Subcutaneous adipose tissue (tissue), 4 donors: ENCODE measurements around the gene PDE8A. TPM values are rescaled to one million over a fixed set of nuclear protein-coding genes. Genes with fewer than 3 reads are reported as not detected.

Experiments
- CTCF ChIP-seq: fragments of 450-650 bp; IDR thresholded peaks from one replicate; pipeline ENCODE4 v1.5.1; 2016; ENCODE audit warnings: low read depth, mild to moderate bottlenecking, control low read depth, antibody characterized with exemption, moderate library complexity
- small RNA-seq: library from RNA; depleted of rRNA; stranded (forward); fragments of <200 nt; gene quantifications from one replicate; pipeline ENCODE3, GENCODE V24; 2016
- total RNA-seq, 4 donors: library from RNA; depleted of rRNA; stranded (reverse); fragments of >200 nt; gene quantifications; one replicate each; pipeline ENCODE4 v1.1.0, GENCODE V29; 2016

PDE8A gene
- total RNA-seq, 4 donors from 2014 or later: 55.3 to 129 (median 99.3) TPM

- TF ChIP-seq CTCF: no peak
Observed at GRCh38 chr15:85172846-85173490, 191.3 kb downstream of the PDE8A start.

GRCh38 chr15:85174521-85174920 is 192.9 kb downstream of the PDE8A start:
- TF ChIP-seq CTCF: no peak

- no peak for TF ChIP-seq CTCF
Observed at GRCh38 chr15:85178308-85178707, 196.7 kb downstream of the PDE8A start.

- no peak for TF ChIP-seq CTCF
Observed at GRCh38 chr15:85179700-85180099, 198.0 kb downstream of the PDE8A start.

Small RNA genes lying within 50 kb of the gene (small RNA-seq; reads per million reads assigned to genes)
- gene AC044860.2: not detected
- gene RNU6-339P: not detected
- not detected for gene RNU6-796P

Other genes starting within 250 kb of the PDE8A start
- 10 to 100 TPM; 19.2 to 35.2 (median 20.4) TPM for gene ZNF592, start 233.3 kb upstream of the PDE8A start, total RNA-seq
- 10 to 100 TPM in 2 of 4 donors, 1 to 10 TPM in 2; 3.3 to 70.3 (median 8.1) TPM for gene ALPK3, start 164.5 kb upstream of the PDE8A start, total RNA-seq
- not detected for gene SLC28A1, start 97.2 kb upstream of the PDE8A start, total RNA-seq